ENCODE results near the gene MSI2. TPM values are rescaled to one million over a fixed set of nuclear protein-coding genes. Genes with fewer than 3 reads are reported as not detected.

MSI2 gene
- total and polyA plus RNA-seq, 2 experiments from 2014 or later = 18.9 to 41.8 TPM

GRCh38 chr17:57519800-57520199, 263.5 kb downstream of the MSI2 start (continued):
- TF ChIP-seq ZNF462 (CRISPR knock-in tag; IDR thresholded peaks at IDR 0.05) (no peak), ZNF331 (CRISPR knock-in tag; IDR thresholded peaks at IDR 0.05; ENCODE audit: low read depth) (no peak), JUNB (IDR thresholded peaks at IDR 0.05; ENCODE audit: unreplicated experiment) (no peak), ETS1 (IDR thresholded peaks at IDR 0.05) (no peak), ZNF114 (CRISPR knock-in tag; IDR thresholded peaks at IDR 0.05) (no peak), EZH2 (IDR thresholded peaks at IDR 0.05; ENCODE audit: low read depth, unreplicated experiment) (no peak), CTCF (conservative IDR thresholded peaks at IDR 0.05; ENCODE audit: low read depth in 2 of 2) (no peak)

Data from GM23338 (cell line).